ENCODE results near the gene EEF2K. TPM values are rescaled to one million over a fixed set of nuclear protein-coding genes. Genes with fewer than 3 reads are reported as not detected.

EEF2K gene
- polyA plus RNA-seq, 1 experiment = 10.9 TPM

DNA sequence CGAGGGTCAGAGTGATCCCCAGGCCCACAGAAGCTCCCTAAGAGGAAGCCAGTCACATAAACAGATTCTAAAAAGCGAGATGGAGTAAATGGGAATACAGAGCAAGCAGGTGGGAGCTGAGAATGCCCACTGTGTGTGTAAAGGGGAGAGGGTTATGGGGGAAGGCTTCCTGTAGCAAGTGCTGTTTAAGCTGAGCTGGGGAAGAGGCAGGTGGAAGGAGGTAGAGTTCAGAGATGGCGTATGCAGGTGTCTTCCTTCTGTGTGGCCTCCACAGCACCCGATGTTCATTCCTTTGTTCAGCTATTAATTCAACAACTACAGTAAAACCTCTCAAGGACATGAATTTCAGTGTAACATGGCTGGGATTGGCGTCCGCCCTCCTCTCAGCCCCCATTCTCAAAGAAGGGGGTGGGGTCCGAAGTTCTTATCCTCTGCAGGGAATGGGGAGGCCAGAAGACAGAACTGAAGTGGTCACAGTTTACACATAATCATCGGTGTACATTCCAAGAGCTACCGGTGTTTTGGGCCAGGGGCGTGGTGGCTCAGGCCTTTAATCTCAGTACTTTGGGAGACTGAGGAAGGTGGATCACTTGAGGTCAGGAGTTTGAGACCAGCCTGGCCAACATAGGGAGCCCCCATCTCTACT is 1.8 kb downstream of the EEF2K start:
- no peaks in the 10 kb centered on the region for H3K36me3 ChIP-seq (ENCODE audit: control insufficient read depth, insufficient read depth, low read length)
- H3K4me3 ChIP-seq (ENCODE audit: low read depth, low read length) = peak overlapping the region; percentile 73
- ChIA-PET CTCF (interaction anchor here (0.5 to 1.8 kb wide), 2 partner anchors 89 to 126 kb away, joined by 3 to 7 read pairs; no protein-coding TSS in a partner anchor), POLR2A (interaction anchor here (0.8 kb wide), 1 partner anchor 16 kb away, joined by 3 read pairs; no protein-coding TSS in a partner anchor)
- no peaks in the 10 kb centered on the region for H3K27me3 ChIP-seq (ENCODE audit: control insufficient read depth, insufficient read depth, low read length)
- DNase-seq (ENCODE audit: low read depth) = no peak
- TF ChIP-seq CTCF (IDR thresholded peaks at IDR 0.05; ENCODE audit: insufficient read depth, low read depth, low read length) = no peak

DNA sequence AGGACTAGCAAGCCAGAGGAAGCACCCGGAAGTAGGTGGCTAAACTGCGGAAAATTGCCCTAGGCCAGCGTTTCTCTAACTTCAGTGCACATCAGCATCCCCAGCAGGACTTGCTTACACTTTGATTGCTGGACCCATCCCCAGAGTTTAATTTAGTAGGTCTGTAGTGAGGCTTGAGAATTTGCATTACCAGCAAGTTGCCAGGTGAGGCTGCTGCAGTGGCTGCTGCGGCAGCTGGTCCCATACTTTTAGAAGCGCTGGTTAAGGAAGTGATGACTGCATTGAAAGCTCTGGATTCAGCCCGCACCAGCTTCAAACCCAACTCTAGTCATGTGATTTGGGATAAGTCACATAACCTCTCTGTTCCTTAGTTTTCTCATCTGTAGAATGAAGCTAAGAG is 4.2 kb downstream of the EEF2K start:
- no peak for TF ChIP-seq CTCF (IDR thresholded peaks at IDR 0.05; ENCODE audit: insufficient read depth, low read depth, low read length)
- POLR2A ChIA-PET = no interaction called here
- H3K36me3 ChIP-seq (ENCODE audit: control insufficient read depth, insufficient read depth, low read length) = no peaks in the 10 kb centered on the region
- CTCF ChIA-PET = interaction anchor here (0.9 to 2.7 kb wide), 6 partner anchors 9 to 90 kb away, joined by 3 to 10 read pairs (median 3); no protein-coding TSS in a partner anchor
- H3K27me3 ChIP-seq (ENCODE audit: control insufficient read depth, insufficient read depth, low read length) = no peaks in the 10 kb centered on the region
- no peak overlapping the region for H3K4me3 ChIP-seq (ENCODE audit: low read depth, low read length)
- DNase-seq (ENCODE audit: low read depth) = no peak

GRCh38 chr16:22210854-22211253 is 4.8 kb downstream of the EEF2K start:
- Histone ChIP-seq H3K36me3 (ENCODE audit: control insufficient read depth, insufficient read depth, low read length) (0 out of 2 replicates have a peak, but pooled peaks cover under 1% of the 10 kb centered on the region), H3K27me3 (ENCODE audit: control insufficient read depth, insufficient read depth, low read length) (no peaks in the 10 kb centered on the region), H3K4me3 (ENCODE audit: low read depth, low read length) (no peak overlapping the region)
- POLR2A ChIA-PET = no interaction called here
- TF ChIP-seq CTCF (IDR thresholded peaks at IDR 0.05; ENCODE audit: insufficient read depth, low read depth, low read length) = no peak
- CTCF ChIA-PET = interaction anchor here (0.9 to 2.7 kb wide), 4 partner anchors 9 to 90 kb away, joined by 3 to 10 read pairs (median 3); no protein-coding TSS in a partner anchor
- no peak for DNase-seq (ENCODE audit: low read depth)

DNA sequence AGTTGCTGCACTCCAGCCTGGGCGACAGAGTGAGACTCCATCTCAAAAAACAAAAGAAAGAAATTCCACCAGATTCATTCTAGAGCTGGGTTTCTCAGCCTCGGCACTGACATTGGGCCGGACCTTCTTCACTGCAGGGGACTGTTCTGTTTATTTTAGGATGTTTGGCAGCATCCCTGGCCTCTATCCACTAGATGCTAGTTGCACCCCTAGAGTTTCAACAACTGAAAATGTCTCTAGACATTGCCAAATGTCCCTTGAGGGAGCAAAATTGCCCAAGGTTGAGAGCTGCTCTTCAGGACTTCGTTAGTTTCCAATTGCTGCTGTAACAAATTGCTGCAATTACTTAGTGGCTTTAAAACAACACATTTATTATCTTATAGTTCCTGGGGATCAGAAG is 7.2 kb downstream of the EEF2K start:
- H3K27me3 ChIP-seq (ENCODE audit: control insufficient read depth, insufficient read depth, low read length) = no peaks in the 10 kb centered on the region
- no peak for TF ChIP-seq CTCF (IDR thresholded peaks at IDR 0.05; ENCODE audit: insufficient read depth, low read depth, low read length)
- no peak for DNase-seq (ENCODE audit: low read depth)
- 0 out of 2 replicates have a peak, but pooled peaks cover 1% of the 10 kb centered on the region for H3K36me3 ChIP-seq (ENCODE audit: control insufficient read depth, insufficient read depth, low read length)
- no peak overlapping the region for H3K4me3 ChIP-seq (ENCODE audit: low read depth, low read length)
- ChIA-PET CTCF (interaction anchor here (1.3 kb wide), 1 partner anchor 46 kb away, joined by 3 read pairs; no protein-coding TSS in a partner anchor), POLR2A (no interaction called here)

DNA sequence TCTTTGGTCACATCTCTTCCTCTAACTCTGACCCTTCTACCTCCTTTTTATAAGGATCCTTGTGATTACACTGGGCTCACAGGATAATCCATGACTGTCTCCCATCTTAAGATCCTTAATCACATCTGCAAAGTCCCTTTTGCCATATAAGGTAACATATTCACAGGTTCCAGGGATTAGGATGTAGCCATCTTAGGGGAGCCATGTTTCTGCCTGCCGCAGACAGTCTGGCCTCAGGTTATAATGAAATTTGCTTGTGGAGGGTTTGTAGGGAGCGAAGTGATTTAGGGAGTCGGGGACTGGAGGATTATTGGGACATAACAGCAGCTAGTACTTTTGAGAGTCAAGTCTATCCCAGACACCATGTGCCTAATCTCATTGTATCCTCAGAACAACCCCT is 7.7 kb downstream of the EEF2K start:
- no peaks in the 10 kb centered on the region for H3K27me3 ChIP-seq (ENCODE audit: control insufficient read depth, insufficient read depth, low read length)
- H3K36me3 ChIP-seq (ENCODE audit: control insufficient read depth, insufficient read depth, low read length) = 0 out of 2 replicates have a peak, but pooled peaks cover 1% of the 10 kb centered on the region
- ChIA-PET CTCF (interaction anchor here (1.3 kb wide), 1 partner anchor 45 kb away, joined by 3 read pairs; no protein-coding TSS in a partner anchor), POLR2A (no interaction called here)
- TF ChIP-seq CTCF (IDR thresholded peaks at IDR 0.05; ENCODE audit: insufficient read depth, low read depth, low read length) = no peak
- no peak for DNase-seq (ENCODE audit: low read depth)
- H3K4me3 ChIP-seq (ENCODE audit: low read depth, low read length) = no peak overlapping the region

Data from BJ (cell line).